Measurements from ENCODE around the gene NHSL2.
"Not testable (repeated sequence)": the region's sequence is repeated elsewhere in the genome, so short reads cannot be mapped to it uniquely, and the experiment has no call there.

The NHSL2 gene

DNA sequence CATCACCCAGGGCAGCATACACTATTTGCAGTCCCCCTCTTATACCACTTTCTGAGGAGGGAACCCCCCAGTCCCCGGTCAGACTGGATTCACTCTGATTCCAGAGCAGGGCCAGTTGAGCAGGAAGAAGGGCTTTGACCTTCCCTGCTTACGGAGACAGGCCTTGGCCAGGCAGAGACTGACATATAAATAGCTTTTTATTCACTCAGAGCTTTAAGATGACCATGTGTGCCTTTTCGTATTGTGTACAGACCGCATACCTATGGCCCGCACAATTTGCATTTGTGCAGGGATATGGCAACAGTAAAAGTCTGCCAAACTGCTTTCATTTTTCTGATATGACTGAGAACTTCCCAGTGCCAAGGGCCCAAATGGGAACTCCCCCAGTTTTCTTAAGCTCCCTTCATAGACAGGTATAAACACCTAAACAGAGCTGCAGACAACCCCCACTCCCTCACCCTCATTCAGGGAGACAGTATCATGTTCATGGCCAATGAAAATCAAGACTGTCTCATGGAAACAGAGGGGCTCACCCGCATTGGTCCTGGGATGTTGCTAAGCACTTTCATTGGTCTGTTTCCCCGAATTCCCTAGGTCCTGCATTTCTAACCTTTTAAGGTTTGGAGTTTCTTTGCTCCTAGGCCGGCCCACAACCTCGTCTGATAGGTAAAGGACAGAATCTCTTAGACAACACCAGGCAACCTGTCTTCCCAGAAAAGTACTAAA is 135.1 kb downstream of the NHSL2 start:
- no peak for DNase-seq

DNA sequence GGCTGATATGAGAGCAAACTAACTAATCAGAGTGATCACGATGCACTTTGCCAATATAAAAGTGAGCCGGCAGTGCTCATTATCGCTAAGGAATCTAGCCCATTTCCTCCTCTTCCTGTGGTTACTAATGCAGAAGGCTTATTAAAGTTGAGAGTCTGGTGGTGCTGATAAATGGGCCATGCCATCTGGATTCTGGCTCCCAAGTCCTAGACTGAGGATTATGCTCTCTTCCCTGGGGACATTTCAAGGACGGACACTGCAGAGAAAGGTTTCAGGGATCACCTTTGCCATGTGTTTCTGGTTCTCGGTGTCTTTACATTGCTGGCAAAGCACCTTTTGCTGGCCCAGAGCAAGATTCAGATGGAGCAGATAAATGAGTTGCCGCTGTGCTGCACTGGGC is 135.8 kb downstream of the NHSL2 start:
- DNase-seq = no peak

DNA sequence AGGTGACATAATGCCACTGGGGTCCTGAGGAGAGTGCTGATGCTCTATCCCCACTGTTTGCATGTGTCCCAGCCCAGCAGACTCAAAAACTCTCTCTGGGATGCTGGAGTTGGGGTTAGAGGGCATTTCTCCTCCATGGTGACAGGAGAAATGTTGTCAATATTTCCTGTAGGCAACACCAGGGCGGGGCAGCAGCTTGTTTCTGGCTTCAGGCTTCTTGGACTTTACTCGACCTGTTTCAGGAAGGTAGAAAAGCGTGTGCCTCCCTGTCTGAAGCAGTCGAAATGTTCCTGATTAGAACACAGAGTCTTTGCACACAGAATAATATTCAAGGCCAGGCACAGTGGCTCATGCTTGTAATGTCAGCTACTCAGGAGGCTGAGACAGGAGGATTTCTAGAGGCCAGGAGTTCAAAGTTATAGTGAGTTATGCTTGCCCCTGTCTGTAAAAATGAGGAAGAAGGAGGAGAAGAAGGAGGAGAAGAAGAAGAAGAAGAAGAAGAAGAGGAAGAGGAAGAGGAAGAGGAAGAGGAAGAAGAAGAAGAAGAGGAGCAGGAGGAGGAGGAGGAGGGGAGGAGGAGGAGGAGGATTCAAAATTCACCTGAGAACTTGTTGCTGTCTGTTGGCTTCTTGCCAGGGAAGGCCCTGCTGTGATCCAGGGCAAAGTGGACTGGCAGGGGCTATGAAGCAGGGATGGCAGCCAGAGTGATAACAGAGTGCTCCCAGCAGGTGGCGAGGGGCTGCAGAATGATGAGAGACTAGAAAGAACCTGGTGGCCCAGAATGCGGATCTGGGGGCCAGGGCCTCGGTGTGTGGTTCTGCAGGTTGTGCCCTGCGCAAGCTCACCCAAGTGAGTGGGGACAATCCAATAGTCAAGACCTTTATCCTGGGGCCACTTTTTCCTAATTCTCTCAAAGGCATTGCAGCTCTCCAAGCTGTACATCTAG is 138.1 kb downstream of the NHSL2 start:
- DNase-seq = no peak

DNA sequence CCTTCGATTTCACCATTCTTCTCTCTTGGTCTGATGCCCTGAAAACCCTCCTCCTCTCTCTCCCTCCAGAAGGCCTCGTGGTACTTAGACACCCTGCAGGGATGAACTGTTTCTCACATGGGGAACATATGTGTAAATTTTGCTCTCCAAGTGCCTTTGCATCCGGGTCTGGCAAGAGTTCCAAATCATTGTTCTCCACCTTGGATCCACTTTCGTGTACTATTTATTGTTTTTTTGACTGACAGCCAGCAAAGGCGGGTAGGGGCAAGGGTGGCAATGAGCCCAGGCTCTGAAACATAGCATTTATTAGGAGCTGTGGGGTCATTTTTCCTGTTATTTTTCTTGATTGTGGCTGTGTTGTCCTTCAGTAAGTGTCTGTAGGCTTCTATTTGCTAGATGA is 139.4 kb downstream of the NHSL2 start:
- DNase-seq = no peak

DNA sequence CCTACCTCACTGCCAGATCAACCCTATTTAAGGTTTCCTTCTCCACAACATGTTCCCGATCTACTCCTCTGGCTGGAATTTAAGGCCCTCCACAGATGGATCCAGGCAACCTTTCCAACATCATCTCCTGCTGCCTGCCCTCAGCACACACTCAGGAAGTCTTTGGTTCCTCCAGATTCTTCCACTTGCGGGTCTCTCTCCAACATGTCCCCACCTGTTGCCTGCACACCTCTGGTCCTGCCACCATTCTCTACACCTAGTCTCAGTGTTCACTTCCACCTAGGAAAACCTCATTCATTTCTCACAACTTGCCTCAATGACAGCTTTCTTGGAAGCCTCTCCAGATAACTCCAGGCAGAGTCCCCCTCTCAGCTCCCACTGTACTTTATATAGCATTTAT is 140.9 kb downstream of the NHSL2 start:
- DNase-seq = no peak

DNA sequence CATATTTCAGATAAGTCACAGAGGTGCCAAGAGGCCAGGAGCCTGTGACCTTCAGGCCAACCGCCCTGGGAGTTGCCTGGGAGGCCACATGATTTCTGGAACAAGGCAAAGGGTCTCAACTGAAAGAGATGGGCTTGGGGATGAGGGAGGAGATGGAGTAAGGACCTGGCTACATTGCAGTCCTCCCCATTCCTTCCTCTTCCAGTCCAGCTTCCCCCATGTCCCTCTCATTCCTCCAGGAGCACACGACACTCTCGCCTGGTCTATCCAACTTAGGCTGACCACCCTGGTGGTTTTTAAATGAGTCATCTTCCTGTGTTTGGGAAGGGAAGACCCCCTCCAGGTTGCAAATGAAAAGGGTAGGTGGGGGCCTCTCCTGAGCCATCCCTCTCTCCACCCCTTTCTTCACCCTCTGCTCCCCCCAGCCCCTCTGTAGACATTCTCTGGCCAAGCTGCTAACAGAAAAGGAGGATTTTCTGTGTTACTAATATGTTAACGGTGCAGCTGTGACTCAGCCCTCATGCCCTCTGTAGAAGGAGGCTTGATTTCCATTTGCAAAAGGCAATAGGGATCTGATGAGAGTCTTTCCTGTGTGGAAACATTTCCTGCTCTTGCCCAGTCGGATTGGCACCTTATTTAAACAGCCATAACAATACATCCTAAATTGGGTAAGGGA is 141.9 kb downstream of the NHSL2 start:
- DNase-seq = no peak

DNA sequence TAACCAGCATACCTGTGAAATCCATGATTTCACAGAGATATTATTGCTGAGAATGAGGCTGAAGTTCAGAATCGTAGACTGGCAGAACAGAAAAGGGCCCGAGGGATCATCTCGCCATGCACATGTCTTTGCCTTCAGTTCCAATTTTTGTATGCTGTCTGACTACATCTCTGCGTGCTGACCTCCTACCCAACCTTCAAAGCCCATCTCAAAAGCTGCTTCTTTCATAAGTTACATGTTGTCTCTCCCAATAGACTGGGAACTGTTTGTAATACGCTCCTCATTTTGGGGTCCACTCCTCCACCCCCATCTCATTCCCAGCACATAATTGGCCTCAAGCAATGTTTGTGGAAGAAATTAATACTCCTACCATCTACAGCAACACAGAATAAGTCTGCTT is 142.9 kb downstream of the NHSL2 start:
- no peak for DNase-seq

DNA sequence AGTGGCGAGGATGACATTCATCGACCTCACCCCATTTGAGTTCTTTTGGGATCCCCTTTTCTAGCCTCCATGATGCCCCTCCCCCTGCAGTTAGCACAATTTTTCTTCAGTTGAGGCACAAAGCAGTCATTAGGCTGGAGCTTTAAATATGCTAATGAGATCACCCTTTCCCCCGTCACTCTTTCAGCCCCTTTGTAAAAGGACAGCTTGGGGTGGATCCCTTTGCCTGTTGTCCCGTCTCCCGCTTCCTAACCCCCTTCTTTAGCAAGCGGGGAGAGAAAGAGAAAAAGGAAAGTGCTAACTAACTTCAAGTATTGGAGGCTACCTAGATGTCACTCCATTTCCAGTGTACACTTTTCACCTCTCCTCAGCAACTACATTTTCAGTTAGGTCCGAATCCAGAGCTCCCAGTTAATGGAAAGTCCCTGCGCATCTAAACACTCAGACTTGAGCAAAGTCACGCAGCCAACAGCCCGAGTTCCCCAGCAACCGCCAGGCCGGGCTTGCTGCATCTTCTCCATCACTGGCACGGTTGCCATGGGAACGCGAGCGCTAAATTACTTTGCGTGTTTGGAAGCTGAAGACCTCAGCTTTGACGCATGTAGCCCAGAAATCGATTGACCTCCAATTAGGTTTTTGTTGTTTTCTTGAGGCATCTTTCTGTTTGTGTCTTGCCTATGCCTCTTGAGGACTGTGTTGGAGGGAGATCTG is 144.3 kb downstream of the NHSL2 start:
- no peak for DNase-seq

DNA sequence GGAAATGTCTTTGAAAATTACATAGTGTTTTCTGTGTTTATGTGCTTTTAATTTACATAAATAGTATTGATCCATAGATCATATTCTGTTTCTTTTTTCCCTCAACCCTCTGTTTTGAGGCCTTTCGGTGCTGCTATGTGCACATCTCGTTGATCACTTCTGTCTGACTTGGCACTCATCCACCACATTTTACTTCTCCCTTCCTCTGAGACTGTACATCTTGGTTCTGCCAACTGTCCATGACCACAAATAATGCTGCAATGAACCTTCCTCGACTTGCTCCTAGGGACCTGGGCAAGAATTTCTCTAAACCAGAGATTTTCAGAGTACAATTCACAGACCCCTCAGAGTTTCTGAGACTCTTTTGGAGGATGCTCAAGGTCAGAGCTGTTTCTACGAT is 146.7 kb downstream of the NHSL2 start:
- no peak for DNase-seq

DNA sequence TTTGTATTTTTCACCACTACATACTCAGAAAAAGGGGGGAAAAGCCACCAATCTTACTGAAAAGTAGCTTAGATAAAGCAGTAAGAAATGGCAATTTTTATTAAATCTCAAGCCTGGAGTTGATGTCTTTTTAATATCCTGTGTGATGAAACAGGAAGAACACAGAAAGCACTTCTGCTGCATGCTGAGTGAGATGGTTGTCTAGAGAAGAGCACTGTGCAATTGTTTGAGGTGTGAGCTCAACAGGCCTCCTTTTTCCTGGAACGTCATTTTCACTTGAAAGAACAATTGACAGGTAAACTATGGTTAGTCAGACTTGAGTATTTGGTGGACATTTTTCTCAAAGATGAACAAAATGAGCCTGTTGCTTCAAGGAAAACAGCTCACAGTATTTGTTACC is 147.2 kb downstream of the NHSL2 start:
- DNase-seq = no peak

DNA sequence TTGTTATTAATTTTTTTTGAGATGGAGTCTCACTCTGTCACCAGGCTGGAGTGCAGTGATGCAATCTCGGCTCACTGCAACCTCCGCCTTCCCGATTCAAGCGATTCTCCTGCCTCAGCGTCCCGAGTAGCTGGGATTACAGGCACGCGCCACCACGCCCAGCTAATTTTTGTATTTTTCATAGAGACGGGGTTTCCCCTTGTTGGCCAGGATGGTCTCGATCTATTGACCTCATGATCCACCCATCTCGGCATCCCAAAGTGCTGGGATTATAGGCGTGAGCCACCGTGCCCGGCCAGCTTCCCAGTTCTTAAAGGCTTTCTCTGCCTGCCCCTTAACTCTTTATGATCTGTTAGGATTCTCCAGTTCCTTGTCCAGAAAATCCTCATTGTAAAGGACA is 147.7 kb downstream of the NHSL2 start:
- not testable (repeated sequence) for DNase-seq

DNA sequence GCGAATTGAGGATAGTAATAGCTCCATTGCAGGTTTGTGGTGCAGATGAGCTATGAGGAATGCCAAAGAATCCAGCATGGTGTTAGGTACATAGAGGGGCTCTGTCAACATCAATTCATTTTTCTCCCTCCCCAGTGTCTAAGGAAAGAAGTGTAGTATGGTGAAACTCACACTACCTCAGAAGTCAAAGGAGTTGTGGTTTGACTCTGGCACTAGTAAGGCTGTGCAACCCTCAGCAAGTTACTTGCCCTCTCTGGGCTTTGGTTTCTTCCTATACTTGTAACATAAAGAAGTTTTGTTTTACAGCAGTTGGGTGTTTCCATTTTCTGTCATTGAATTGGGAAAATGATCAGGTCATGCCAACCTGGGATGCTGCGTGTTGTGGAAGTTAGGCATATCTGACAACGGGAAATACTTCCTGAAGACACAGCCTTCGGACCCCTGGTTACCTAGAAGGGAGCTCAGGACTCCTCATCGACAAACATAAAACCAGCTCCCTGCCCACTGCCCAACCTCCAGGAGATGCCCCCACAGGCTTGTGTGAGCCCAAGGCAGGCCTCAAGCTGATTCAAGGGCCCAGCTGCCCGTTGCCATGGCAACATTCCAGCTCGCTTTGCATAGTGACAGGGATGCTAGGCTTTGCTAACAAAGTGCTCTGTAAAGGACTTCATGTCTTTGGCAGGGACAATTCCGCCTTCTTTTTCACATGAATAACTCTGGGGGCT is 149.7 kb downstream of the NHSL2 start:
- DNase-seq = no peak

DNA sequence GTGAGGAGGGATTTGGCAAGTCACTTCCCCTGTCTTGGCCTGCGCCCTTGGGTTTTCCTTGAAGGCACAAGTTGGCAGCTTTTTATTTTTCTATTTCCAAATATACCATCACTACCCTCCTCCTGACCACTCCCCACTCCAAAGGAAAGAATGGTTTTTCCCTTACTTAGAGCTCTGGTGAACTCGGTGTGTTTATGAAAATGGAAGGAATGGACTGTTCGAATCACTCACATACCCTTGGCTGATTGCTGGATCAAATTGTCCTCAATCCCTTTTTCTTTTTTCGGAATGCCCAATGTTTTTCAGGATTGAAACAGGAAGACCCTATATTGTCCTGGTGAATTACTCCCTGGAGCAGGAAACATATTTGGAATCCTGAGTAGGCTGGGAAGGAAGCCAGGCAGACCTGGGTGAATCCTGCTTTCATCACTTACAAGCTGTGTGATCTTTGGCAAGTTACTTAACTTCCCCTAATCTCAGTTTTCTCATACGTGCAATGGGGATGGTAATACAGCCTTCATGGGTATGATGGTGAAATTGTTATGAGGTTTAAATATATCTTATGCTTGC is 150.4 kb downstream of the NHSL2 start:
- DNase-seq = no peak

DNA sequence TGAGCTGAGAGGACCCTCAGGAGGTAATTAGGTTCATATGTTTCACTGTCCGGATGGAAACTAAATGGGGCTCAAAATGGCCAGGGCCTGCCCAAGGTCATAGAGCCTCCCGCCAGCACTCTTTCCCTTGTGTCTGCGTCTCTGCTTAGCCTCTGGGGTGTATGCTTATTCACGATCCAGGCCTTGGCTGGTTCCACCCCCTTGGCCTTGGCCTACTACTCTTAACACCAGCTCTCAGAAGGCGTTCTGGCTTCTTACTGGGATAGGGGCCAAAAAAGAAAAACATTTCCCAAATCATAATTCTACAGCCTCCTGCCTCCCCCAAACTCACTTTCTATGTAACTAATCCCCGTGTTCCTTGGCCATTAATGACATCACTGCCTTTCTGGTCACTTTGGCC is 152.3 kb downstream of the NHSL2 start:
- no peak for DNase-seq

DNA sequence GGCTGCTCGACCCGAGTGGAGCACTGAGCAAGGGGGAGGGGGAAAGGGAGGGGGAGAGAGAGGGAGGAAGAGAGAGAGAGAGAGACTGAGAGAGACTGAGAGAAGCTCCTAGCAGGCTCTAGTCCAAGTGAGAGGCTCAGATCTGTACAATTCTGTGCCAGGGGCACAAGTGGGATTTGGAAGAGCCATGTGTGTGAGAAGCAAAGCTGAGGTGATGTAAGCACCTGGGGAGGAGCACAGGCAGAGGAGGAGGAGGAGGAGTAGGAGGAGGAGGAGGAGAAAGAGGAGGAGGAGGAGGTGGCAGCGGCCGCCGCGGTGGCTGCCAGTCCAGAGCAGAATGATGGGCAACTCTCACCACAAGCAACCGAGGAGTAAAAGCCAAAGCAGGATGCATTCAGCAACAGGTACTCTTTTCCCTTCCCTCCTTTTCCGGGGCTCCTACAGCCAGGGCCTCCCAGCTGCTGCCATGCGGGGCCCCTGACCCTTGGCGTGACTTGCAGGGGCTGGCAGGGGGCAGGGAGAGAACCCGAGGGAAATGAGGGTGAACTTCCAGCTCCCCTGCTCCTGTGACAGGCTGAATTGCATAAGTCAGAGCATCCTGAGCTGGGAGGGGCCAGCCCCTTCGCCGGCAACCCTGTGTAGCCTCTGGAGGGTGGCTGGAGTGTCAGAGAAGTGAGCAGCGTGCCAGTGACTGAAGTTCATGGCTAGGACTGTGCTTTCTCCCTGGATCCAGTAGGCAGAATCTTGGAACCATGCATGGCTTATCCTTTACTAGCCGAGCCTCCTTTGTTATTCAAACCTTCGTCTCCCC is 158.9 kb downstream of the NHSL2 start:
- no peak for DNase-seq

DNA sequence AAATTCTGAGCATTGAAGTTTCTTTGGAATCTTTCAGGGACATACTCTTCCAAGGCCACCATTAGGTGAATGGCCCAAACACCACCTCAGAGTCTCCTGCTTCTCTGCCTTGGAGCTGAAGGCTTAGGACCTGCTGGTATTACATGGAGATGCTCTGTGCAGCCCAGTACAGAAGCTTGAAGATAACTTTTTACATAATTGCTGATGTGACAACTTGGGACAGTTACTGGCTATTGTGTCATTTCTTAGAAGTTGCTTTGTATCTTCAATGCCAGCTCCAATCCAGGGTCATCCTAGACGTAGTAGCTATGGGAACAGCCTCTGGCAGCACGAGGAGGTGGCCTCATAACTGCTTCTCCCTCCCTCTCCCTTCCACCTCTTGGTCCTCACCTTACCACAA is 160.6 kb downstream of the NHSL2 start:
- DNase-seq = no peak

DNA sequence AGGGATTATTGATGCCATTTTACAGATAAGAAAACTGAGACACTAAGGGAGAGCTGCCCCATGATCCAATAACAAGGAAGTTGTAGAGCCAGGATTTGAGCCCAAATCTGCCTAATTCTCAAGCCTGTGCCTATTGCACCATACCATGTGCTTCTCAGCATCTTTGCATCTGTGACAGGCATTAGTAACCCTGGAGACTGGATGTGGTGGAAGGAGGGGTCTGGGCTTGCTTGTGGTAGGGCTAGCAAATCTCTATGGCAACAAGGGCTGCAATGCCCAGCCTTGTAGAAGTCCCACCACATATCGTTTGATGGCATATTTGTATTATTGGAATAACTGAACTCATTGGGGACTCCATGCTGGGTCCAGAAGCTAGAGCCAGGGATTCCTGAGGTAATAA is 163.0 kb downstream of the NHSL2 start:
- DNase-seq = no peak

DNA sequence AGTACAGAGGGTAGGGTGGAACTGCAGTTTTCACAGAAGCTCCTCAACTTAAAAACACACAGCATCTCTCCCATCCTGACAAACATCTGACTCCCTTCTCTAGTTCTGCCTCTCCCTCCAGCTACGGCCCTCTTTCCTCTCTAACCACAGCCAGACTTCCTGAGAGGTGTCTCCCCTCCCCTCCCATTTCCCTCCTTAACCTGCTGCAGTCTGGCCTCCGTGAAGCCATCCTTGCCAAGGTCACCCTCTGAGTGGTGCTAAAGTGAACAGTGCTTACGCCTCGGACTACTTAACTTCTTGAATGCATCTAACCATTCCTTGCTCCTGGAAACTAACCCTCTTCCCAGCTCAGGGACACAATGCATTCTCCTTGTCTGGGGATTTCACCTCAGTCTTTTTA is 167.8 kb downstream of the NHSL2 start:
- no peak for DNase-seq

DNA sequence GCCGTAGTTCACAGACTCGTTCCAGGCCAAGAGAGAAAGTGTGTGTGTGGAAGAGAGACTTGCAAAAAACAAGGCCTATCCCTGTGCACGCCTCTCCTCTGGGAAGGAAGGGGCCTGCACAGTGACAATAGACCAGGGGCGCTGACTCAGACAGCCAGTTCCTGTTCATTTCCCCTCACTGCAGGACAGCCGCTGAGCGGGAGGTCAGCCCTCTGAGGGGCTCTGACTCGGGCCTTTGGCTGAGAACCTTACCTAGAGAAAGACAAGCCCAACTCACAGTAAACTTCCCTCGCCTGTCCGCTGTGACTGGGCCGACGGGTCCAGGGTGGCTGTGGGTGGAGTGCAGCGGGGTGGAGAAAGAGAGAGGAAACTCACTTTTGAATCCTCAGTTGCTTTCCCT is 169.0 kb downstream of the NHSL2 start:
- DNase-seq = no peak

DNA sequence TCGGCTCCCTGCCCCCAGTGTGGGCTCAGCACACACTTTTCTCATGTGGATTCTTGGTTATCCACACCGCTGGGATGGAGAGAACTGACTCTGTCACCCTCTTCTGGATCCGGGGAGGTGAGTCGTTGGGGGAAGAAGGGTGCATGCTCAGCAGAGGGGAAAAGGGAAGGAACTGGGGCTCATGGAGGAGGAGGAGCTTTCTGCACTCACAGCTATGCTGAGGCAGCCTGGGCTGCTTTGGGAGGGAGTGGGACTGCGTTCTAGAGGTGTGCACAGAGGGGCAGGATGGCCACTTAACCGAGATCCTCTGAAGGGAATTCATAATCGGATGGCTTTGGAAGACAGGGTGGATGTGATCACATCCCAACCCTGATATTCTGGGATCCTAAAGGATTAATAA is 169.5 kb downstream of the NHSL2 start:
- DNase-seq = no peak

DNA sequence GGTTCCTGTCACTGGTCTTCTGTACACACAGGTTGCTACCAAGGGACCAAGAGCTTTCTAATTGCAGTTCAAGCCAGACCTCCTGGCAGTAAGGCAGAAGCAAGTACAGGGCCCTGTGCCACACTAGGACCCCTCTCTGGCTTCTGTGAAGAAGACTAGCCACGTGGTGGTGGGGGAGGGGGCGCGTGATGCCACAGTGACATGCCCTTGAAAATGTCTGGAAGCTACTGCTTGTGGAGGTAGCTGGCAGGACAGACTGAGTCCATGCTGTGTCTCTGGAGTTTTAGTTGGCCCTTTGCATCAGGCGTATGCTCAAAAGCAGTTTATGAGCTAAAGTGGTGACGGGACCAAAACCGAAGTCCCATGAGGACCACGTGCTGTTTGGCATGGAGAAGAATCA is 170.2 kb downstream of the NHSL2 start:
- DNase-seq = no peak

Measured in activated T-cell treated with anti-CD3 and anti-CD28 coated beads, Interleukin-2, amount 50 U/mL, for 48 hours (primary cell).